ENCODE data around the gene RFX8. TPM values are rescaled to one million over a fixed set of nuclear protein-coding genes. Genes with fewer than 3 reads are reported as not detected.

Gene RFX8
- polyA plus RNA-seq, 1 of the 3 experiments (the other 2 are of a cell fraction): 0.07 TPM

DNA sequence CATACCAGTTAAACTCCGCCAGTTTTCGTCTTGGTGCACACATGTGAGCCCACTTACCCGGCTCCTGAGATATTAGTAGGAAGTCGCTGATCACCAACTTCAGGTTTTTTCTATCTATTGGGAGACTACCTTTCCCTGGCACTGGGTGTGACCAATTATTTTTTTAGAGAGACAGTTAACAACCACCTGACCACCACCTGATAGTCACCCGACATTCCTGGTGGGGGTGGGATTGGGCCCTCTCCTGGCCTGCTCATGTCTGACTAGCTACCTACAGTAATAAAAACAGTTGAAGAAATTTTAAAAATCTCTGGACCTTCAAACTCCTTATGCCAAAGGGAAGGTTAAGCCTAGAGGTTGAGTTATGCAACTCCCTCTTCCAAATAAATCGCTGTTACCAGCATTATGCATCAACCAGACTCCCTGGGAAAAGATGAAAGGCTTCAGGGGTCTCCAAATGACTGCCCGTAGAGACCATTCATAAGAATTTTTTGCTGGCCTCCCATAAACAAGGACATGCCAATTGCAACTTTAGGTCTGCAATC lies 115.4 kb downstream of the RFX8 start:
- no peaks in the 10 kb centered on the region for H3F3A ChIP-seq (replicated peaks; ENCODE audit: insufficient read depth)
- no peak overlapping the region for H3K4me3 ChIP-seq (ENCODE audit: low read depth in 2 of 2, low read length in 1 of 2)
- H3K9me2 ChIP-seq: no peaks in the 10 kb centered on the region
- no peaks in the 10 kb centered on the region for H3K79me2 ChIP-seq (ENCODE audit: insufficient read depth)
- WGBS (ENCODE audit: low lambda C conversion rate): 78% methylated on average over 7 of the region's 7 CpGs
- no peak overlapping the region for H3K9ac ChIP-seq
- no peak for TF ChIP-seq TEAD4 (IDR thresholded peaks at IDR 0.05; ENCODE audit: borderline replicate concordance, insufficient read depth)
- no peak for TF ChIP-seq FOXM1 (IDR thresholded peaks at IDR 0.05; ENCODE audit: low read depth)
- TF ChIP-seq, protein P1, sequence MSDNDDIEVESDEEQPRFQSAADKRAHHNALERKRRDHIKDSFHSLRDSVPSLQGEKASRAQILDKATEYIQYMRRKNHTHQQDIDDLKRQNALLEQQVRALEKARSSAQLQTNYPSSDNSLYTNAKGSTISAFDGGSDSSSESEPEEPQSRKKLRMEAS (IDR thresholded peaks at IDR 0.05; ENCODE audit: low read depth): no peak
- TF ChIP-seq, protein P2, sequence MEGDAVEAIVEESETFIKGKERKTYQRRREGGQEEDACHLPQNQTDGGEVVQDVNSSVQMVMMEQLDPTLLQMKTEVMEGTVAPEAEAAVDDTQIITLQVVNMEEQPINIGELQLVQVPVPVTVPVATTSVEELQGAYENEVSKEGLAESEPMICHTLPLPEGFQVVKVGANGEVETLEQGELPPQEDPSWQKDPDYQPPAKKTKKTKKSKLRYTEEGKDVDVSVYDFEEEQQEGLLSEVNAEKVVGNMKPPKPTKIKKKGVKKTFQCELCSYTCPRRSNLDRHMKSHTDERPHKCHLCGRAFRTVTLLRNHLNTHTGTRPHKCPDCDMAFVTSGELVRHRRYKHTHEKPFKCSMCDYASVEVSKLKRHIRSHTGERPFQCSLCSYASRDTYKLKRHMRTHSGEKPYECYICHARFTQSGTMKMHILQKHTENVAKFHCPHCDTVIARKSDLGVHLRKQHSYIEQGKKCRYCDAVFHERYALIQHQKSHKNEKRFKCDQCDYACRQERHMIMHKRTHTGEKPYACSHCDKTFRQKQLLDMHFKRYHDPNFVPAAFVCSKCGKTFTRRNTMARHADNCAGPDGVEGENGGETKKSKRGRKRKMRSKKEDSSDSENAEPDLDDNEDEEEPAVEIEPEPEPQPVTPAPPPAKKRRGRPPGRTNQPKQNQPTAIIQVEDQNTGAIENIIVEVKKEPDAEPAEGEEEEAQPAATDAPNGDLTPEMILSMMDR (IDR thresholded peaks at IDR 0.05): no peak
- TF ChIP-seq, protein P3, sequence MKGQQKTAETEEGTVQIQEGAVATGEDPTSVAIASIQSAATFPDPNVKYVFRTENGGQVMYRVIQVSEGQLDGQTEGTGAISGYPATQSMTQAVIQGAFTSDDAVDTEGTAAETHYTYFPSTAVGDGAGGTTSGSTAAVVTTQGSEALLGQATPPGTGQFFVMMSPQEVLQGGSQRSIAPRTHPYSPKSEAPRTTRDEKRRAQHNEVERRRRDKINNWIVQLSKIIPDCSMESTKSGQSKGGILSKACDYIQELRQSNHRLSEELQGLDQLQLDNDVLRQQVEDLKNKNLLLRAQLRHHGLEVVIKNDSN (IDR thresholded peaks at IDR 0.05; ENCODE audit: borderline replicate concordance, low read depth): no peak
- TF ChIP-seq POLR2AphosphoS5 (IDR thresholded peaks at IDR 0.05; ENCODE audit: low read depth, low read length): no peak
- TF ChIP-seq RCOR1 (IDR thresholded peaks at IDR 0.05; ENCODE audit: low read length): no peak
- POLR2A ChIA-PET: no interaction called here
- CTCF ChIA-PET: interaction anchor here (0.6 to 2.5 kb wide), 2 partner anchors 17 to 1172 kb away, joined by 3 to 10 read pairs; no protein-coding TSS in a partner anchor
- no peak overlapping the region for H3K27ac ChIP-seq (ENCODE audit: low read depth in 2 of 2, low read length in 1 of 2)
- H3K27me3 ChIP-seq (ENCODE audit: insufficient read depth): peaks cover 8% of the 10 kb centered on the region; the same call in 1 of the 2 replicates
- H3K36me3 ChIP-seq (replicated peaks in 1 of 2; ENCODE audit: control insufficient read depth in 1 of 2, insufficient read depth in 2 of 2, low read length in 1 of 2): no peaks in the 10 kb centered on the region
- no peaks in the 10 kb centered on the region; a peak in 1 of 4 replicates for H3K4me1 ChIP-seq (ENCODE audit: control insufficient read depth in 1 of 2, insufficient read depth in 2 of 2, low read depth in 1 of 2, low read length in 1 of 2)
- H4K20me1 ChIP-seq (ENCODE audit: insufficient read depth): no peaks in the 10 kb centered on the region
- DNase-seq: no peak
- no peak overlapping the region for H2AFZ ChIP-seq (ENCODE audit: low read depth)
- no peaks in the 10 kb centered on the region for H3K9me3 ChIP-seq
- no peak overlapping the region for H3K4me2 ChIP-seq

DNA sequence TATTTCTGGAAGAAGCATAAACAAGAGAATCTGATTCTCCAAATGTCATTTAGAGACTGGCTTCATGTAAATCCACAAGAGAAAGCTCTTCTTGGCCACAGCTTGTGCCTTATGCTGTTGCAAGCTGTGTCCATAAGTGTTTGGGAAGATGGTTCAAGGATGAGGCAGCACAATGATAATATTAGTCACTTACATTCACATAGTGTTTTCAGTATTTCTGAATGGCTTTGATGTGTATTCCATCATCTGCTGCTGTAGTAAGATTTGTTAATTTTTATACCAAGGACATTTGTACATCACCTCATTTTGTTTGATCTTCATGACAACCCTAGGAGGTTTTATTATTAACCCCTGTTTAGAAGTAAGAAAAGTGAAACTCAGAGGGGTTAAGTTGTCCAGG lies 117.5 kb downstream of the RFX8 start:
- TF ChIP-seq, protein P2 (IDR thresholded peaks at IDR 0.05): no peak
- TF ChIP-seq NRF1 (IDR thresholded peaks at IDR 0.05; ENCODE audit: low read depth, low read length): no peak
- TF ChIP-seq JUND (IDR thresholded peaks at IDR 0.05): no peak
- TF ChIP-seq NFIC (IDR thresholded peaks at IDR 0.05; ENCODE audit: borderline replicate concordance): no peak
- TF ChIP-seq CHD2 (IDR thresholded peaks at IDR 0.05; ENCODE audit: low read length, partially characterized antibody): no peak
- TF ChIP-seq TEAD4 (IDR thresholded peaks at IDR 0.05; ENCODE audit: borderline replicate concordance, insufficient read depth): no peak
- no peak for TF ChIP-seq EZH2phosphoT487 (IDR thresholded peaks at IDR 0.05; ENCODE audit: borderline replicate concordance, low read depth)
- TF ChIP-seq RCOR1 (IDR thresholded peaks at IDR 0.05; ENCODE audit: low read length): no peak
- TF ChIP-seq, protein P4, sequence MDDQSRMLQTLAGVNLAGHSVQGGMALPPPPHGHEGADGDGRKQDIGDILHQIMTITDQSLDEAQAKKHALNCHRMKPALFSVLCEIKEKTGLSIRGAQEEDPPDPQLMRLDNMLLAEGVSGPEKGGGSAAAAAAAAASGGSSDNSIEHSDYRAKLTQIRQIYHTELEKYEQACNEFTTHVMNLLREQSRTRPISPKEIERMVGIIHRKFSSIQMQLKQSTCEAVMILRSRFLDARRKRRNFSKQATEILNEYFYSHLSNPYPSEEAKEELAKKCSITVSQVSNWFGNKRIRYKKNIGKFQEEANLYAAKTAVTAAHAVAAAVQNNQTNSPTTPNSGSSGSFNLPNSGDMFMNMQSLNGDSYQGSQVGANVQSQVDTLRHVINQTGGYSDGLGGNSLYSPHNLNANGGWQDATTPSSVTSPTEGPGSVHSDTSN (IDR thresholded peaks at IDR 0.05): no peak
- no peak for TF ChIP-seq FOSL2 (IDR thresholded peaks at IDR 0.05; ENCODE audit: borderline replicate concordance, low read depth)
- TF ChIP-seq GATA2 (CRISPR knock-in tag; IDR thresholded peaks at IDR 0.05): no peak
- no peak for TF ChIP-seq SIN3A (IDR thresholded peaks at IDR 0.05; ENCODE audit: borderline replicate concordance, low read depth, low read length)
- H3K9me3 ChIP-seq: no peaks in the 10 kb centered on the region
- no peaks in the 10 kb centered on the region for H3K36me3 ChIP-seq (replicated peaks in 1 of 2; ENCODE audit: control insufficient read depth in 1 of 2, insufficient read depth in 2 of 2, low read length in 1 of 2)
- CTCF ChIA-PET: interaction anchor here (0.6 to 2.5 kb wide), 3 partner anchors 8 to 16 kb away, joined by 3 to 10 read pairs (median 3); no protein-coding TSS in a partner anchor
- H3K4me3 ChIP-seq (ENCODE audit: low read depth in 2 of 2, low read length in 1 of 2): no peak overlapping the region
- no peaks in the 10 kb centered on the region; a peak in 1 of 4 replicates for H3K4me1 ChIP-seq (ENCODE audit: control insufficient read depth in 1 of 2, insufficient read depth in 2 of 2, low read depth in 1 of 2, low read length in 1 of 2)
- H3F3A ChIP-seq (replicated peaks; ENCODE audit: insufficient read depth): no peaks in the 10 kb centered on the region
- no peak overlapping the region for H2AFZ ChIP-seq (ENCODE audit: low read depth)
- no peak overlapping the region for H3K4me2 ChIP-seq
- no peaks in the 10 kb centered on the region; the same call in 1 of the 2 replicates for H3K27me3 ChIP-seq (ENCODE audit: insufficient read depth)
- H3K9me2 ChIP-seq: no peaks in the 10 kb centered on the region
- POLR2A ChIA-PET: no interaction called here
- no peak for DNase-seq
- H3K27ac ChIP-seq (ENCODE audit: low read depth in 2 of 2, low read length in 1 of 2): no peak overlapping the region
- H3K79me2 ChIP-seq (ENCODE audit: insufficient read depth): no peaks in the 10 kb centered on the region
- H4K20me1 ChIP-seq (ENCODE audit: insufficient read depth): no peaks in the 10 kb centered on the region
- no peak overlapping the region for H3K9ac ChIP-seq

Data from SK-N-SH (cell line).